ENCODE results near the gene CARMIL3. TPM values are rescaled to one million over a fixed set of nuclear protein-coding genes. Genes with fewer than 3 reads are reported as not detected.
"Not testable (repeated sequence)": the region's sequence is repeated elsewhere in the genome, so short reads cannot be mapped to it uniquely, and the experiment has no call there.

Gene CARMIL3
- total and polyA plus RNA-seq, 5 donors from 2014 or later, result 0.52 TPM; not detected in 4

DNA sequence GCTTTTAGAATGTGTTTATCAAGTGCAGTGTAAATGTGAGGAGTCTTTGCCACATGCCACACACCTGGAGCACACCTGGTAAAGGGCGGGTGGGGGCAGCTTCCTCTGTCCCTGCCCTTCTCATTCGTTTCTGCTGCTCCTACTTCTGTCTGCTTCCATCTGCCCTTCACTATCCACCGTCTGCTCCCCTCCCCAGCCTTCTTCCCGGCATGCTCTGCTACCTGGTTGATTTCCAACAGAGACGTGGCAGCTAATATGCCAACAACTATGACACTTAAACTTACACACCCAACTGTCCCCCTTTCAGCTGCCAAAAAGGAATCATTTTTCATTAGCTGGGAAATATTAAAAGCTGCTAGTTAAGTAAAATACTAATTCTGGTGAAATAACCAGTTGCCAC, 9.1 kb upstream of the CARMIL3 start:
- Histone ChIP-seq H3K4me3 (ENCODE audit: low read depth, low read length) (no peak overlapping the region), H3K9me3 (ENCODE audit: control insufficient read depth in 2 of 2, low read length in 2 of 2) (no peaks in the 10 kb centered on the region), H3K4me1 (ENCODE audit: control insufficient read depth, insufficient read depth, low read length, poor library complexity, severe bottlenecking) (no peaks in the 10 kb centered on the region), H3K27ac (ENCODE audit: insufficient read depth, low read length, poor library complexity, severe bottlenecking) (no peak overlapping the region), H3K36me3 (ENCODE audit: control insufficient read depth, insufficient read depth, low read length) (no peaks in the 10 kb centered on the region), H3K27me3 (ENCODE audit: control insufficient read depth, insufficient read depth, low read length) (no peaks in the 10 kb centered on the region)
- Mint-ChIP-seq H3K4me1 (no peaks in the 10 kb centered on the region), H3K9me3 (peaks cover 0 to 1% (median 0%) of the 10 kb centered on the region in 7 donors), H3K36me3 (no peaks in the 10 kb centered on the region), H3K27ac (no peak overlapping the region), H3K27me3 (peaks cover 27% of the 10 kb centered on the region), H3K4me3 (no peak overlapping the region)
- ATAC-seq (ENCODE audit: low read depth in 2 of 2), result no peak
- no peak for DNase-seq

DNA sequence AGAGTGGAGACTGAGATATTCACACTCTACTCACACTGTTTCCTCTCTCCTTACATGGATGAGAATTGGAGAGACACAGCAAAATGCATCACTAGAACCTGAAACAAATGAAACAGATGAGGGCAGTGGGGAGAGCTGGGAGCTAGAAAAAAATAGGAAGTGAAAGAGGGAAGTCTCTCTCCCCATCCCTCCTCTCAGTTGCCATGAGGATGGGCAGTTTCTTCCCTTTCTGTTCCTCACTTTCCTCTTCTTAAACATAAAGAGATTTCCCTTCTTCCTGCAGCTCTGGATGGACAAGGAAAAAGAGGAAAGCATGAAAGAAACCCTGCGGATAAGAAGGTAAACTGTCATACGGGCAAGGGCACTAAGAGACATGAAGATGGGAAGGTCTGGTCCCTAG, 2.8 kb upstream of the CARMIL3 start:
- H3K4me1 ChIP-seq (ENCODE audit: control insufficient read depth, insufficient read depth, low read length, poor library complexity, severe bottlenecking), result peaks cover 14% of the 10 kb centered on the region
- H3K9me3 ChIP-seq (ENCODE audit: control insufficient read depth in 2 of 2, low read length in 2 of 2); H3K4me3 ChIP-seq (ENCODE audit: low read depth, low read length); H3K27ac Mint-ChIP-seq; H3K27ac ChIP-seq (ENCODE audit: insufficient read depth, low read length, poor library complexity, severe bottlenecking); H3K9me3 Mint-ChIP-seq; H3K27me3 ChIP-seq (ENCODE audit: control insufficient read depth, insufficient read depth, low read length); H3K36me3 ChIP-seq (ENCODE audit: control insufficient read depth, insufficient read depth, low read length); ATAC-seq (ENCODE audit: low read depth in 2 of 2); DNase-seq; H3K36me3 Mint-ChIP-seq: not testable (repeated sequence)
- Mint-ChIP-seq H3K27me3 (peaks cover 54% of the 10 kb centered on the region), H3K4me3 (peak overlapping the region in 1 of 4 donors; percentile 5), H3K4me1 (peaks cover 0 to 17% (median 8%) of the 10 kb centered on the region in 4 donors)

DNA sequence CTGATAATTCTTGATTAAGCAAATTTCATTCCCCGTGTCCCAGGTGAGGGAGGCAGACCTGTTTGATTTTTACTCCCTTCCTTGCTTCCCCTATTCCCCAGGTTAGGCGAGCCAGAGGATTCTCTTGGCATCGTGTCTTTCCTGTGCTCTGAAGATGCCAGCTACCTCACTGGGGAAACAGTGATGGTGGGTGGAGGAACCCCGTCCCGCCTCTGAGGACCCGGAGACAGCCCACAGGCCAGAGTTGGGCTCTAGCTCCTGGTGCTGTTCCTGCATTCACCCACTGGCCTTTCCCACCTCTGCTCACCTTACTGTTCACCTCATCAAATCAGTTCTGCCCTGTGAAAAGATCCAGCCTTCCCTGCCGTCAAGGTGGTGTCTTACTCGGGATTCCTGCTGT, 1.1 kb upstream of the CARMIL3 start:
- Mint-ChIP-seq H3K4me1 (peaks cover 0 to 17% (median 8%) of the 10 kb centered on the region in 4 donors), H3K27ac (peak overlapping the region in 2 of 3 donors; percentile 63 to 89), H3K4me3 (peak overlapping the region; percentile 76 to 92 (median 82)), H3K27me3 (peaks cover 58% of the 10 kb centered on the region)
- not testable (repeated sequence) for H3K27ac ChIP-seq (ENCODE audit: insufficient read depth, low read length, poor library complexity, severe bottlenecking); H3K36me3 Mint-ChIP-seq; H3K9me3 ChIP-seq (ENCODE audit: control insufficient read depth in 2 of 2, low read length in 2 of 2); H3K27me3 ChIP-seq (ENCODE audit: control insufficient read depth, insufficient read depth, low read length); ATAC-seq (ENCODE audit: low read depth in 2 of 2); H3K36me3 ChIP-seq (ENCODE audit: control insufficient read depth, insufficient read depth, low read length); H3K4me3 ChIP-seq (ENCODE audit: low read depth, low read length); H3K9me3 Mint-ChIP-seq; DNase-seq
- H3K4me1 ChIP-seq (ENCODE audit: control insufficient read depth, insufficient read depth, low read length, poor library complexity, severe bottlenecking), result peaks cover 14% of the 10 kb centered on the region

DNA sequence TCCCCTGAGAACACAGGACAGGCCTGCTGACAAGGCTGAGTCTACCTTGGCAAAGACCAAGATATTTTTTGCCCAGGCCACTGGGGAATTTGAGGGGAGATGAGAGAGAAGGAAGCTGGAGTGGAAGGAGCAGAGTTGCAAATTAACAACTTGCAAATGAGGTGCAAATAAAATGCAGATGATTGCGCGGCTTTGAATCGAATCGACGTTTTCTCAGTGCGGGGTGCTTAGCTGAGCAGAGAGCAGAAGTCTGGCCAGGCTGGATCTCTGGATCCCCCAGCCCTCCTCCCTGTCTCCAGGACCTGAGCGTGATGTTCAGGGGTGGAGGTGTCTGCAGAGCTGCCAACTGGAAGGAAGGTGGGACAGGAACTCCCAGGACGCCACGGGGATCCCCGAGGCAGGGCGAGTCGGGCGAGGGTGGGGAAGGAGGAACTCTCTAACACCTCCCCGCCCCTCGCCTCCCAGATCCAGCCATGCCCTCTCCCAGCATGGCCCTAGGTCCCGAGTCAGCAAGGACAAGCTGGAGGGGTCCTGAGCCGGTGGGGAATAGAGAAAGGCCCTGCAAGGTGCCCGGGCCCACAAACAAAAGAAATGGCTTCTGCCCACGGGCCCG, 527 bp upstream of the CARMIL3 start:
- peak overlapping the region in 2 of 3 donors; percentile 63 to 89 for H3K27ac Mint-ChIP-seq
- H3K4me1 Mint-ChIP-seq, result peaks cover 0 to 17% (median 8%) of the 10 kb centered on the region in 4 donors
- ATAC-seq (ENCODE audit: low read depth in 2 of 2), result no peak
- no peak overlapping the region for H3K27ac ChIP-seq (ENCODE audit: insufficient read depth, low read length, poor library complexity, severe bottlenecking)
- peaks cover 52% of the 10 kb centered on the region for H3K27me3 Mint-ChIP-seq
- H3K27me3 ChIP-seq (ENCODE audit: control insufficient read depth, insufficient read depth, low read length), result peaks cover 5% of the 10 kb centered on the region
- H3K36me3 Mint-ChIP-seq, result no peaks in the 10 kb centered on the region
- H3K9me3 ChIP-seq (ENCODE audit: control insufficient read depth in 2 of 2, low read length in 2 of 2), result no peaks in the 10 kb centered on the region
- peaks cover 0 to 2% (median 0%) of the 10 kb centered on the region in 7 donors for H3K9me3 Mint-ChIP-seq
- peaks cover 14% of the 10 kb centered on the region for H3K4me1 ChIP-seq (ENCODE audit: control insufficient read depth, insufficient read depth, low read length, poor library complexity, severe bottlenecking)
- no peak overlapping the region for H3K4me3 ChIP-seq (ENCODE audit: low read depth, low read length)
- DNase-seq, result no peak
- no peaks in the 10 kb centered on the region for H3K36me3 ChIP-seq (ENCODE audit: control insufficient read depth, insufficient read depth, low read length)
- peak overlapping the region; percentile 76 to 92 (median 82) for H3K4me3 Mint-ChIP-seq

DNA sequence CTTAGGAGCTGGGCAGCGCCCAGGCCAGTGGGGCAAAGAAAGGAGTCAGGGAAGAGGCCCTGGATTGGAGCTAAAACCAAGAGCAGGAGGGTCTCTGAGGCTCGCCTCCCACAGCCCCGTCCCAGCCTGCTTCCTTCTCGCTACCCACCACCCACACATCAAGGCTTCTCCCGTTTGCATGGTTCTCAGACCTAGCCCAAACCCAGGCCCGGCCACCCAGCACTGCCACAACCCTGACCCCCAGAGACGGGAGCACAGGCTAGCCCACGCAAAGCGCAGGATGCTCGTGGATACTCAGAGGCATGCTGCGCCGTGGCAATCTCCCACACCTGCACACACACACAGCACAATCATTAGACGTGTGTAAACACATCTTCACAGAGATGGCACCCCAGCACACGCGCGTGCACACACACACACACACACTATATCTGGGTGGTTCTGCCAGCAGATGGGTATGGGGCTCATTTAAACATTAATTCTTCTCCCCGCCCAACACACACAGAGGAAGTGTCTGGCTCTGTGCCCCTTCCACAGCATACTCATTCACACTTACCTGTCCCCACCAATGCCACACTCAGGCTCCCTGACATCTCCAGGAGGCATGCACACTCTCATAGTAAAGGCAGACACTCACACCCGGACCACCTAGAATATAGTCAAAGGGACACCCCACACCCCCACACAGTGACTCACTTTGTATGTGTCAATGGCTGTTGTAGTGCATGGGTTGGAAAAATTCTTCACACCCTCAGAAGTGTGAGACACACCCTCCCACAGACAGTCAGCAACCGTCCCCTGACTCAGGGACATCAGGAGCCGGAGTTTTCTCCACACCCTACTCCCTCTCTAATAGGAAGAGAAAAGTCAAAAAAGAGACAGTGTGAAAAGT, 1.1 kb downstream of the CARMIL3 start:
- H3K9me3 Mint-ChIP-seq, result peaks cover 0 to 2% (median 0%) of the 10 kb centered on the region in 7 donors
- no peak overlapping the region for H3K4me3 ChIP-seq (ENCODE audit: low read depth, low read length)

DNA sequence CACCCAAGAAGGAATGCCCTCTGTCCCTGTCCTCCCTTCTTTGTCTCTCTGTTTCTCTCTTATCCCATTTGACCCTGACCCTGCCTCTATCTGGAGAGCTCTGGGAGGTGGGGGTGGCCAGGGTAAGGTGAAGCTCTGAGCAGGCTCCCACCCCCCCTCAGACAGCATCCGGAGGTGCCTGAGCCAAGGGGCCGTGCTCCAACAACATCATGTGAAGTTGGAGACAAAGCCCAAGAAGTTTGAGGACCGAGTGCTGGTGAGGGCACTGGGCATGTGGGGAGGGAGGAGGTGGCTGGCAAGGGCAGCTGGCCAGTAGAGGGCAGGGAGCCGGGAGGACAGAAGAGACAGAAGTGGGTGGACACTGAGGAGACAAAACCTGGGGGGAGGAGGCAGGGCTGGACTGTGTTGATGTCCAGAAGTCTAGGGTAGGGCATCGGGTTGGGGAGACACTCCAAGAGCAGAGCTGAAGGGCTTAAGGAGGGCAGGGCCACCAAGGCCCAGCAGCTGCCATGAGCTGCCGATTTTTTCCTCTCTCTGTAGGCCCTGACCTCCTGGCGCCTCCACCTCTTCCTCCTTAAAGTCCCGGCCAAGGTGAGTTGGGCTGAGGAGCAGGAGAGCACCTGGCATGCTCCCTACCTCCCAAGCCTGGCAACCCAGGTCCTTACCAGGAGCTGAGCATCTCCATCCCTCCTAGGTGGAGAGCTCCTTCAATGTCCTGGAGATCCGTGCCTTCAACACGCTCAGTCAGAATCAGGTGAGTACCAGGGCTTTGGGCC, 1.9 kb downstream of the CARMIL3 start:
- H3K4me3 Mint-ChIP-seq, result peak overlapping the region; percentile 83 to 90 (median 86)
- Histone ChIP-seq H3K9me3 (ENCODE audit: control insufficient read depth in 2 of 2, low read length in 2 of 2) (no peaks in the 10 kb centered on the region), H3K36me3 (ENCODE audit: control insufficient read depth, insufficient read depth, low read length) (no peaks in the 10 kb centered on the region), H3K4me3 (ENCODE audit: low read depth, low read length) (no peak overlapping the region), H3K4me1 (ENCODE audit: control insufficient read depth, insufficient read depth, low read length, poor library complexity, severe bottlenecking) (peaks cover 14% of the 10 kb centered on the region), H3K27ac (ENCODE audit: insufficient read depth, low read length, poor library complexity, severe bottlenecking) (no peak overlapping the region), H3K27me3 (ENCODE audit: control insufficient read depth, insufficient read depth, low read length) (peaks cover 5% of the 10 kb centered on the region)
- H3K27ac Mint-ChIP-seq, result no peak overlapping the region
- H3K27me3 Mint-ChIP-seq, result peaks cover 50% of the 10 kb centered on the region
- H3K4me1 Mint-ChIP-seq, result peaks cover 0 to 21% (median 11%) of the 10 kb centered on the region in 4 donors
- ATAC-seq (ENCODE audit: low read depth in 2 of 2) (no peak), DNase-seq (no peak)
- H3K9me3 Mint-ChIP-seq, result peaks cover 0 to 2% (median 0%) of the 10 kb centered on the region in 7 donors
- no peaks in the 10 kb centered on the region for H3K36me3 Mint-ChIP-seq

More for the DNA sequence above, 1.1 kb downstream of the CARMIL3 start:
- Histone ChIP-seq H3K4me1 (ENCODE audit: control insufficient read depth, insufficient read depth, low read length, poor library complexity, severe bottlenecking) (peaks cover 14% of the 10 kb centered on the region), H3K27ac (ENCODE audit: insufficient read depth, low read length, poor library complexity, severe bottlenecking) (no peak overlapping the region), H3K9me3 (ENCODE audit: control insufficient read depth in 2 of 2, low read length in 2 of 2) (no peaks in the 10 kb centered on the region), H3K27me3 (ENCODE audit: control insufficient read depth, insufficient read depth, low read length) (peaks cover 5% of the 10 kb centered on the region), H3K36me3 (ENCODE audit: control insufficient read depth, insufficient read depth, low read length) (no peaks in the 10 kb centered on the region)
- Mint-ChIP-seq H3K4me1 (peaks cover 0 to 17% (median 8%) of the 10 kb centered on the region in 4 donors), H3K27ac (no peak overlapping the region), H3K36me3 (no peaks in the 10 kb centered on the region), H3K27me3 (peaks cover 49% of the 10 kb centered on the region), H3K4me3 (peak overlapping the region; percentile 83 to 90 (median 86))
- DNase-seq (no peak), ATAC-seq (ENCODE audit: low read depth in 2 of 2) (no peak)

DNA sequence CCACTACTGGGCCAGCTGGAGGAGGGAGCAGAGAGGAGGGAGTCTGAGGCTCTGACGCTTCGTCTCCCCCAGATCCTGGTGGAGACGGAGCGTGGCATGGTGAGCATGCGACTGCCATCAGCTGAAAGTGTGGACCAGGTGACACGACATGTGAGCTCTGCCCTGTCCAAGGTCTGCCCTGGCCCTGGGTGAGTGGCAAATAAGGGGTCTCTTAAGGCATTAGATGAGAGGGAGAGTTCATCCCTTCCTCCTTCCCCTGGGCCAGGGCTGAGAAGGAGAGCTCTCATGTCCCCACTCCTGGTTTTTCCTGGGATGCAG, 2.5 kb downstream of the CARMIL3 start:
- Mint-ChIP-seq H3K36me3 (no peaks in the 10 kb centered on the region), H3K4me1 (peaks cover 0 to 23% (median 11%) of the 10 kb centered on the region in 4 donors), H3K9me3 (no peaks in the 10 kb centered on the region), H3K27ac (no peak overlapping the region), H3K27me3 (peaks cover 45% of the 10 kb centered on the region), H3K4me3 (no peak overlapping the region)
- ATAC-seq (ENCODE audit: low read depth in 2 of 2) (no peak), DNase-seq (no peak)
- H3K27ac ChIP-seq (ENCODE audit: insufficient read depth, low read length, poor library complexity, severe bottlenecking), result no peak overlapping the region
- peaks cover 5% of the 10 kb centered on the region for H3K27me3 ChIP-seq (ENCODE audit: control insufficient read depth, insufficient read depth, low read length)
- H3K4me1 ChIP-seq (ENCODE audit: control insufficient read depth, insufficient read depth, low read length, poor library complexity, severe bottlenecking), result peaks cover 14% of the 10 kb centered on the region
- H3K4me3 ChIP-seq (ENCODE audit: low read depth, low read length), result no peak overlapping the region
- H3K36me3 ChIP-seq (ENCODE audit: control insufficient read depth, insufficient read depth, low read length), result no peaks in the 10 kb centered on the region
- H3K9me3 ChIP-seq (ENCODE audit: control insufficient read depth in 2 of 2, low read length in 2 of 2), result no peaks in the 10 kb centered on the region

Data from CD4-positive, CD25-positive, alpha-beta regulatory T cell (primary cell).